ENCODE results near the gene RASD1.

DNA sequence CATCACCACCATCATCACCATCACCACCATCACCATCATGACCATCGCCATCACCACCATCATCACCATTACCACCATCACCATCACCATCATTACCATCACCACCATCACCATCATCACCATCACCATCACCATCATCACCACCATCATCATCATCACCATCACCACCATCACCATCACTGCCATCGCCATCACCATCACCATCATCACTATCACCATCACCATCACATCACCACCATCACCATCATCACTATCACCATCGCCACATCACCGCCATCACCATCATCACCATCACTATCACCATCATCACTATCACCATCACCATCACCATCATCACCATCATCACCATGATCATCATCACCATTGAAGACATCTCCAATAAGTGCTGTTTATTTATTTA lies 36.2 kb downstream of the RASD1 start:
- TF ChIP-seq, protein P1, sequence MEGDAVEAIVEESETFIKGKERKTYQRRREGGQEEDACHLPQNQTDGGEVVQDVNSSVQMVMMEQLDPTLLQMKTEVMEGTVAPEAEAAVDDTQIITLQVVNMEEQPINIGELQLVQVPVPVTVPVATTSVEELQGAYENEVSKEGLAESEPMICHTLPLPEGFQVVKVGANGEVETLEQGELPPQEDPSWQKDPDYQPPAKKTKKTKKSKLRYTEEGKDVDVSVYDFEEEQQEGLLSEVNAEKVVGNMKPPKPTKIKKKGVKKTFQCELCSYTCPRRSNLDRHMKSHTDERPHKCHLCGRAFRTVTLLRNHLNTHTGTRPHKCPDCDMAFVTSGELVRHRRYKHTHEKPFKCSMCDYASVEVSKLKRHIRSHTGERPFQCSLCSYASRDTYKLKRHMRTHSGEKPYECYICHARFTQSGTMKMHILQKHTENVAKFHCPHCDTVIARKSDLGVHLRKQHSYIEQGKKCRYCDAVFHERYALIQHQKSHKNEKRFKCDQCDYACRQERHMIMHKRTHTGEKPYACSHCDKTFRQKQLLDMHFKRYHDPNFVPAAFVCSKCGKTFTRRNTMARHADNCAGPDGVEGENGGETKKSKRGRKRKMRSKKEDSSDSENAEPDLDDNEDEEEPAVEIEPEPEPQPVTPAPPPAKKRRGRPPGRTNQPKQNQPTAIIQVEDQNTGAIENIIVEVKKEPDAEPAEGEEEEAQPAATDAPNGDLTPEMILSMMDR (IDR thresholded peaks at IDR 0.05), result no peak
- no peak for TF ChIP-seq POLR2A (IDR thresholded peaks at IDR 0.05)
- TF ChIP-seq POLR2AphosphoS5 (IDR thresholded peaks at IDR 0.05), result no peak
